ENCODE results near the gene PHF24. TPM values are rescaled to one million over a fixed set of nuclear protein-coding genes. Genes with fewer than 3 reads are reported as not detected.
A peak's percentile ranks its signal among the peaks of the same experiment; 100 is the strongest.

The PHF24 gene
- total RNA-seq, 3 donors from 2014 or later (not counting 1 experiment from before 2014, with no cell fraction given), result not detected

GRCh38 chr9:35026671-35027070, 68.6 kb downstream of the PHF24 start:
- H3K27me3 ChIP-seq (ENCODE audit: control insufficient read depth, insufficient read depth, low read length), result no peaks in the 10 kb centered on the region
- peaks cover 0 to 11% of the 10 kb centered on the region in 2 donors for H3K4me1 Mint-ChIP-seq
- H3K36me3 ChIP-seq (ENCODE audit: control insufficient read depth, insufficient read depth, low read length), result no peaks in the 10 kb centered on the region
- TF ChIP-seq, protein P1, sequence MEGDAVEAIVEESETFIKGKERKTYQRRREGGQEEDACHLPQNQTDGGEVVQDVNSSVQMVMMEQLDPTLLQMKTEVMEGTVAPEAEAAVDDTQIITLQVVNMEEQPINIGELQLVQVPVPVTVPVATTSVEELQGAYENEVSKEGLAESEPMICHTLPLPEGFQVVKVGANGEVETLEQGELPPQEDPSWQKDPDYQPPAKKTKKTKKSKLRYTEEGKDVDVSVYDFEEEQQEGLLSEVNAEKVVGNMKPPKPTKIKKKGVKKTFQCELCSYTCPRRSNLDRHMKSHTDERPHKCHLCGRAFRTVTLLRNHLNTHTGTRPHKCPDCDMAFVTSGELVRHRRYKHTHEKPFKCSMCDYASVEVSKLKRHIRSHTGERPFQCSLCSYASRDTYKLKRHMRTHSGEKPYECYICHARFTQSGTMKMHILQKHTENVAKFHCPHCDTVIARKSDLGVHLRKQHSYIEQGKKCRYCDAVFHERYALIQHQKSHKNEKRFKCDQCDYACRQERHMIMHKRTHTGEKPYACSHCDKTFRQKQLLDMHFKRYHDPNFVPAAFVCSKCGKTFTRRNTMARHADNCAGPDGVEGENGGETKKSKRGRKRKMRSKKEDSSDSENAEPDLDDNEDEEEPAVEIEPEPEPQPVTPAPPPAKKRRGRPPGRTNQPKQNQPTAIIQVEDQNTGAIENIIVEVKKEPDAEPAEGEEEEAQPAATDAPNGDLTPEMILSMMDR (IDR thresholded peaks at IDR 0.05), result no peak
- DNase-seq (no peak), ATAC-seq (peak in 1 of 3 donors; percentile 44)
- H3K9me3 Mint-ChIP-seq, result no peaks in the 10 kb centered on the region
- intact Hi-C loops (cut with micrococcal nuclease), result no loop called here
- H3K36me3 Mint-ChIP-seq, result no peaks in the 10 kb centered on the region
- H3K27me3 Mint-ChIP-seq (ENCODE audit: low read depth in 2 of 2), result no peaks in the 10 kb centered on the region
- H3K9me3 ChIP-seq (ENCODE audit: control insufficient read depth, insufficient read depth, low read length), result no peaks in the 10 kb centered on the region
- no peak overlapping the region for H3K27ac ChIP-seq (ENCODE audit: low read length)
- H3K4me3 Mint-ChIP-seq, result no peak overlapping the region
- no peak overlapping the region for H3K4me3 ChIP-seq (ENCODE audit: low read length)
- 83% methylated on average over 3 of the region's 3 CpGs for WGBS (ENCODE audit: insufficient coverage)
- no peak overlapping the region for H3K27ac Mint-ChIP-seq
- no peaks in the 10 kb centered on the region for H3K4me1 ChIP-seq (ENCODE audit: control insufficient read depth, insufficient read depth, low read length)

DNA sequence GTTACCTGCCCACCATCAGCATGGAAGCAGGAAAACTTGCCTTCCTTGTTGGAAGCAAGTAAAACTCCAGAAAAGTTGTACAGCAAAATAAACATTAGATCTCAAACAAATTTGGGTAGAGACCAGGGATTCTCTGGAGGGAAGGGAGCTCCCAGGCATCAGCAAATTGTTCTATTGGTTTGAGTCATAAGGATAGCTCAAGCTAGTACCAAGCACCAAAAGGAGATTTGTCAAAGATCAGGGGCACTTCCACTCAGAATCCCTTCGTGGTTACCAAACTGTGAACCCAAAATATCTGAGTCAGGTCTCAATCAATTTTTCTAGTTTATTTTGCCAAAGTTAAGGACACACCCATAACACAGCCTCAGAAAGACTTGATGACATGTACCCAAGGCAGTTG, 69.3 kb downstream of the PHF24 start:
- Histone ChIP-seq H3K9me3 (ENCODE audit: control insufficient read depth, insufficient read depth, low read length) (no peaks in the 10 kb centered on the region), H3K36me3 (ENCODE audit: control insufficient read depth, insufficient read depth, low read length) (no peaks in the 10 kb centered on the region), H3K4me3 (ENCODE audit: low read length) (no peak overlapping the region), H3K27ac (ENCODE audit: low read length) (no peak overlapping the region), H3K27me3 (ENCODE audit: control insufficient read depth, insufficient read depth, low read length) (no peaks in the 10 kb centered on the region), H3K4me1 (ENCODE audit: control insufficient read depth, insufficient read depth, low read length) (no peaks in the 10 kb centered on the region)
- DNase-seq, result no peak
- intact Hi-C loops (cut with micrococcal nuclease), result no loop called here
- H3K4me1 Mint-ChIP-seq, result peaks cover 0 to 11% of the 10 kb centered on the region in 2 donors
- no peak overlapping the region for H3K27ac Mint-ChIP-seq
- TF ChIP-seq, protein P1 (IDR thresholded peaks at IDR 0.05), result no peak
- 78% methylated on average over 1 of the region's 1 CpG for WGBS (ENCODE audit: insufficient coverage)
- no peaks in the 10 kb centered on the region for H3K9me3 Mint-ChIP-seq
- no peaks in the 10 kb centered on the region for H3K27me3 Mint-ChIP-seq (ENCODE audit: low read depth in 2 of 2)
- H3K36me3 Mint-ChIP-seq, result no peaks in the 10 kb centered on the region
- H3K4me3 Mint-ChIP-seq, result no peak overlapping the region
- ATAC-seq, result no peak

DNA sequence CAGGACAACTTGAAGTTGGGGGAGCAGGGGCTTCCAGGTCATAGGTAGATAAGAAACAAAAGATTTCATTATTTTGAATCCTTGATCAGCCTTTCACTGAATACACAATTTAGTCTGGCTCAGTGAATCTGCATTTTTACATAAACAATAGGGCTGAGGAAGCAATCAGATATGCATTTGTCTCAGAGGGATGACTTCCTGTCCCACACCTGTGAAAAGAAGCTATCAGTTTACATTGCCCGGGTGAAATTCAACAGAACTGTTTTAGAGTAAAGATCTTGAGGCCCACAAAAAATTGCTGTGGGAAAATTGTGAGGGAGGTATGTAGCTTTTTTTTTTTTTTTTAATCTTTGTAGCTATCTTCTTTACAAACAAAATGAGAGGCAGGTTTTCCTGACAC, 69.8 kb downstream of the PHF24 start:
- H3K4me3 Mint-ChIP-seq, result no peak overlapping the region
- ATAC-seq (no peak), DNase-seq (no peak)
- no peak overlapping the region for H3K27ac ChIP-seq (ENCODE audit: low read length)
- H3K27ac Mint-ChIP-seq, result no peak overlapping the region
- 55% methylated on average over 1 of the region's 1 CpG for WGBS (ENCODE audit: insufficient coverage)
- H3K4me1 Mint-ChIP-seq, result peaks cover 0 to 11% of the 10 kb centered on the region in 2 donors
- no peaks in the 10 kb centered on the region for H3K27me3 ChIP-seq (ENCODE audit: control insufficient read depth, insufficient read depth, low read length)
- no peaks in the 10 kb centered on the region for H3K9me3 Mint-ChIP-seq
- no peaks in the 10 kb centered on the region for H3K9me3 ChIP-seq (ENCODE audit: control insufficient read depth, insufficient read depth, low read length)
- no peak overlapping the region for H3K4me3 ChIP-seq (ENCODE audit: low read length)
- no peaks in the 10 kb centered on the region for H3K4me1 ChIP-seq (ENCODE audit: control insufficient read depth, insufficient read depth, low read length)
- no peaks in the 10 kb centered on the region for H3K36me3 ChIP-seq (ENCODE audit: control insufficient read depth, insufficient read depth, low read length)
- intact Hi-C loops (cut with micrococcal nuclease), result no loop called here
- TF ChIP-seq, protein P1 (IDR thresholded peaks at IDR 0.05), result no peak
- H3K27me3 Mint-ChIP-seq (ENCODE audit: low read depth in 2 of 2), result no peaks in the 10 kb centered on the region
- H3K36me3 Mint-ChIP-seq, result no peaks in the 10 kb centered on the region

- Histone ChIP-seq H3K9me3 (ENCODE audit: control insufficient read depth, insufficient read depth, low read length) (no peaks in the 10 kb centered on the region), H3K4me1 (ENCODE audit: control insufficient read depth, insufficient read depth, low read length) (no peaks in the 10 kb centered on the region), H3K27me3 (ENCODE audit: control insufficient read depth, insufficient read depth, low read length) (no peaks in the 10 kb centered on the region), H3K27ac (ENCODE audit: low read length) (no peak overlapping the region), H3K36me3 (ENCODE audit: control insufficient read depth, insufficient read depth, low read length) (no peaks in the 10 kb centered on the region), H3K4me3 (ENCODE audit: low read length) (no peak overlapping the region)
- Mint-ChIP-seq H3K36me3 (no peaks in the 10 kb centered on the region), H3K27ac (no peak overlapping the region), H3K9me3 (no peaks in the 10 kb centered on the region), H3K4me1 (peaks cover 0 to 8% of the 10 kb centered on the region in 2 donors), H3K27me3 (ENCODE audit: low read depth in 2 of 2) (no peaks in the 10 kb centered on the region), H3K4me3 (no peak overlapping the region)
- intact Hi-C loops (cut with micrococcal nuclease), result no loop called here
- ATAC-seq, result no peak
- no peak for DNase-seq
- TF ChIP-seq, protein P1 (IDR thresholded peaks at IDR 0.05), result no peak
Measured at GRCh38 chr9:35028341-35028740, 70.3 kb downstream of the PHF24 start.

Measured in natural killer cell (primary cell).